Inflammatory macrophage (primary cell): ENCODE measurements around the gene KRTAP2-2.

Experiments used
- DNase-seq, 2 donors: peaks; one replicate each; pipeline ENCODE4 v3.0.0-alpha.2; 2020 to 2022

KRTAP2-2 gene

GRCh38 chr17:41020336-41020735 is 34.7 kb downstream of the KRTAP2-2 start:
- DNase-seq = no peak

DNA sequence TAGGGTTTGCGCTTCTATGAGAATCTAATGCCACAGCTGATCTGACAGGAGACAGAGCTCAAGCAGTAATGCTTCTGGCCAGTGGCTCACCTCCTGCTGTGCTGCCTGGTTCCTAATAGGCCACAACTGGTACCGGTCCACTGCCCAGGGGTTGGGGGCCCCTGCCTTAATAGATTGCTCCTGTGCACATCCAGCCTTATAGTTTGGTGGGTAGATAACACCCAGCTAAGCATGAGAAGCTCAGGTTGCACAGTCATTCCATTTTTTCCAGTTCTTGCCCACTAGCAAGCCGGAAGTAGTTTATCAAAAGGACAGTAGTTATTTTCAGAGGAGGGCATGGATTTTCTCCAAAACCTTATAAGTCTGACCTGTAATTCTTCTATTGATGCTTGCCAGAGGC is 35.6 kb downstream of the KRTAP2-2 start:
- DNase-seq = no peak

- DNase-seq = peak in 1 of 2 donors; percentile 4
Observed at GRCh38 chr17:41018541-41018940, 36.5 kb downstream of the KRTAP2-2 start.

DNA sequence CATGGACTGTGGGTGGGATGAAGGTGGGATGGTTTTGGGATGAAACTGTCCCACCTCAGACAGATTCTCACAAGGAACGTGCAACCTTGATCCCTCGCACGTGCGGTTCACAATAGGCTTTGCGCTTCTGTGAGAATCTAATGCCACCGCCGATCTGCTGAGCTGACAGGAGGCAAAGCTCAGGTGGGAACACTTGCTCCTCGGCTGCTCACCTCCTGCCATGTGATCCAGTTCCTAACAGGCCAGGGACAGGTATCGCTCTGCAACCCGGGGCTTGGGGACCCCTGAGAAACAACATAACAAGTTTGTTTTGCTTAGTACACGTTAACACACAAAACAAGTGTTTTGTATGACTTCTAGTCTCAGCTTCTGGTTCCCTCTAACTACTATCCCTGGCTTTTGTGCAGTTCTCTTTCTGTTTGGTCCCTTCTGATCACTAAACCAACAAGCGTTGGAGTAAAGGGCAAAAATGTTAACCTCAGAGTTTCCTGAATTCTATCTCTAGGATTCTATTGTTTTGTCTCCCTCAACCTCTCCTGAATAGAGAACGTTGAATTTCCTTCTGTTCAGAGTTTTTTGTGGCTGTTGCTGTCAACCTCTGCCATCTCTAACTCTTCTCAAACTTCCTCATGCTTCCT is 38.3 kb downstream of the KRTAP2-2 start:
- no peak for DNase-seq

DNA sequence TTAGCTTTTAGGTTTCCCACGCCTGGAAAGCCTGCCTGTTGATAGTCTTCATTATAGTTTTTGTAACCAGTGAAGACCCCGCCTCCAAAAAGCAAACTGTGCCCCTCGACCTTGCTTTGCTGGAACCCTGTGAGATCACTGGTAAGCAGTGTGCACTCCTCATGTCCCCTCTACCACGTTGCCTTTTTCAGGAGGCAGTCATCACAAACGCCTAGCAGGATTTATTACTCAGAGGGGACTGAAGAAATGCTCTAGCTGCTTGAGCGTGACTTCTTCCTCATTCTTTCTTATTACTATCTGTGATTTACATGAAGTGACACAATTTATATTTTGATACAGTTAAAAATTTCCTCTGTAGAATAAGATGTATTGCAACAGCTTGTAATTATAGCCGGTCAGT is 39.6 kb downstream of the KRTAP2-2 start:
- DNase-seq = no peak

GRCh38 chr17:41013606-41014005 is 41.4 kb downstream of the KRTAP2-2 start:
- no peak for DNase-seq

DNA sequence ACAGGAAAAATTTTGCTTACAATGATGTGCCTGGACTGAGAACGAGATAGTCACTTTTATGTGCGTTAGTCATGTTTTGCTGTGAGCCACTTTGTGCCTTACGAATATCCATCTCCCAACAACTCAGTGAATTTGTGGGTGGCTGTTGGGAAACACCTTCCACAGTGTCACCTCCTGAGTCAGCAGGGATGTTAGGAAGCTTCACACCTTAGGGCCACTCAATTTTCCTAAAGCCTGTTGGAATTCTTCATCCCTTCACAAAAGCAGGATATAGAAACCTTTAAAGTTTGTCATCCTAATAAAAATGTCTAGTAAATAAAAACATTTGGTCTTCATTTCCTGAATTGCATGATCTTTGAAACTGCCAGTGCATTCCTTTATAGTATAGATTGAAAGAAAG is 41.8 kb downstream of the KRTAP2-2 start:
- DNase-seq = no peak

DNA sequence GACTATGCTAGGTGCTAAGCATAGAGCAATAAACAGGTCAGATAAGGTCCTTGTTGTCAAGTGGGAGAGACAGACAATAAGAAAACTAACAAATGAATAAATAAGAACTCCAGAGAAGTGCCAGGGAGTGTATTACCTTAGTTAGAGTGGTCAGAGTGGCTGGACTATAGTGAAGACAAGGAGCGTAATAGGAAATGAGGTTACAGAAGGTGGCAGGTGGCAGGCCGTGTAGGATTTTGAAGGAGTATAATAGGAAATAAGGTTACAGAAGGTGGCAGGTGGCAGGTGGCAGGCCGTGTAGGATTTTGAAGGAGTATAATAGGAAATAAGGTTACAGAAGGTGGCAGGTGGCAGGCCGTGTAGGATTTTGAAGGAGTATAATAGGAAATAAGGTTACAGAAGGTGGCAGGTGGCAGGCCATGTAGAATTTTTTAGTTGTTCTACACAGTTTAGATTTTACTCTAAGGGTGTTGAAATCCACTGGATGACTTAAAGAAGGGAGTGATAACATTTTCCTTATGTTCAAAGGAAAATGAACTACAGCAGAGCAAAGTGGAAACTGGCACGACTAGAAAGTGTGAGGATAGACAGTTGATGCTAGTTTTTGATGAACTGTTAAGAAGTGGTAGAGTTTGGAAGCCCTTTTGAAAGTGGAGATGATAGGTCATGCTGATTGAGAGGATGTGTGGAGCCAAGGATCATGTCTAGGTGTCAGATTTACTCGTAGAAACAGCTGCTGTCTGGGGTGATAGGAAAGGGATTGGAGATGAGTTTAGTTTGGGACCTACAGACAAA is 42.5 kb downstream of the KRTAP2-2 start:
- no peak for DNase-seq

GRCh38 chr17:41010441-41010840 is 44.6 kb downstream of the KRTAP2-2 start:
- DNase-seq = no peak

DNA sequence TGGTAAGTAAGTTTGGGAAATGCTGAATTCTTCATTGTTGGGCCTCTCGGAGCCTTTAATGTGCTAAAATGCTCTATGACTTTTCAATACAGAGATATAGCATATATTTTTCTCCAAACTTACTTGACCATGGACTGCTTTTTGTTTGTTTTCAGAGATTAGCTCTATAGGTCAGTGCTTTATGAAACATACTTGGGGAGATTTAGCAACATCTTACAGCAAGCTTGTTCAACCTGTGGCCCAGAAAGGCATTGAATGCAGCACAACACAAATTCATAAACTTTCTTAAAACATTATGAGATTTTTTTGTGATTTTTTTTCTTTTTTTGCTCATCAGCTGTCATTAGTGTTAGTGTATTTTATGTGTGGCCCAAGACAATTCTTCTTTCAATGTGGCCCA is 45.1 kb downstream of the KRTAP2-2 start:
- no peak for DNase-seq

DNA sequence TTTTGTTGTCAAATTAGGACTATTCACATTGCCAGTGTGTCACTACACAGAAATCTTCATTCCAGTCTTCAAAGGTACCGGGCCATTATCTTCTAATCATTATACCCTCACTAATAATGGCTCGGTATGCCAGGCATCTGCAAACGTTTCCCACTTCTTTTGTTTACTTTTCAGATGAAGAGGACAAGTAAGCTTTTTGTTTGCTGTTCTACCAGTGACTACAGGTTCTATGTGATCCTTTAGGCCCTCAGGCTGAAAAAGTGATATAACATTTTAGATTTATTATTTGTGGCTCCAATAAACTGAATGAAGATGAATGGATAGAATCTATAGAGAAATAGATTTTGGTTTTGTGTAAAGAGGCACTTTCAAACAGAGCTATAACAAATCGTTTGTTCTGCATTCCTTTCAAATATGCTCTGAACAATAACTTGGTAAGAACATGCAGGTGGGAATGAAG is 45.7 kb downstream of the KRTAP2-2 start:
- no peak for DNase-seq

DNA sequence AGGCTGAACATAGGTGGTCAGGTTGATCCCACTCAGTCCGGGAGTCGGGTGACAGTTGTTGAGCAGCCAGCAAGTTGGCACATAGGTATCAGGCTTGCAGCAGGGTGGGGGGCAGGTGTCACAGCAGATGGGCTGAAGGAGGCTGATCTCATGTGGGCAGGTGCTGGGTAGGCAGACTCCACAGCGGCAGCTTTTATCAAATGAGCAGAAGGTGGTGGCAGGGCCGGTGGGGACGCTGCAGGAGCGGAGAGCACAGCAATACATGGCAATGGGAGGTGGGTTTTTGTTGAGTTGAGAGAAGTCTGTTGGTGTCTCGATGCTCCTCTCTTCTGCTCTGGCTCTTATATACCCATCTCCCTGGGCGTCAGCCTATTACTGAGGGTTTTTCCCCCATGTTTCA is 46.2 kb downstream of the KRTAP2-2 start, which contains the start of gene KRTAP3-1:
KRTAP3-1 (minus strand) TSS at position 318 of the 400 bp plus-strand sequence; CDS start at position 264, 54 bp downstream.
- DNase-seq = no peak
